Hepatocyte (in vitro differentiated cells): ENCODE measurements around the gene KLHL30. TPM values are rescaled to one million over a fixed set of nuclear protein-coding genes. Genes with fewer than 3 reads are reported as not detected.
A peak's percentile ranks its signal among the peaks of the same experiment; 100 is the strongest.

Source experiments
- DNase-seq: peaks from one replicate; pipeline ENCODE4 v3.0.0-alpha.2; 2016; ENCODE audit warnings: low spot score
- H2AFZ ChIP-seq: fragments of 200-600 bp; sonication (generic); 2 replicates; pipeline ENCODE4 v1.6.0; 2016; ENCODE audit warnings: antibody characterized with exemption, mild to moderate bottlenecking
- H3K27ac ChIP-seq: fragments of 200-600 bp; sonication (generic); 2 replicates; pipeline ENCODE4 v1.5.1; 2016; ENCODE audit warnings: mild to moderate bottlenecking
- H3K27me3 ChIP-seq: fragments of 200-600 bp; sonication (generic); 2 replicates; pipeline ENCODE4 v1.6.1; 2016
- H3K36me3 ChIP-seq: fragments of 200-600 bp; sonication (generic); replicated peaks from 2 replicates; pipeline ENCODE4 v1.5.1; 2016; ENCODE audit warnings: low read depth; ENCODE audit not compliant: insufficient read depth
- H3K4me1 ChIP-seq: fragments of 200-600 bp; sonication (generic); 2 replicates; pipeline ENCODE4 v1.5.1; 2016; ENCODE audit warnings: mild to moderate bottlenecking, moderate library complexity; ENCODE audit not compliant: insufficient read depth
- H3K4me2 ChIP-seq: fragments of 200-600 bp; sonication (generic); 2 replicates; pipeline ENCODE4 v1.6.0; 2016
- H3K4me3 ChIP-seq: fragments of 200-600 bp; sonication (generic); 2 replicates; pipeline ENCODE4 v1.5.1; 2016; ENCODE audit warnings: mild to moderate bottlenecking
- H3K79me2 ChIP-seq: fragments of 200-600 bp; sonication (generic); 2 replicates; pipeline ENCODE4 v1.6.0; 2017; ENCODE audit warnings: mild to moderate bottlenecking
- H3K9me2 ChIP-seq: fragments of 200-600 bp; sonication (generic); replicated peaks from 2 replicates; pipeline ENCODE4 v1.6.0; 2017; ENCODE audit warnings: mild to moderate bottlenecking; ENCODE audit not compliant: insufficient read depth
- H3K9me3 ChIP-seq: fragments of 200-600 bp; sonication (generic); 2 replicates; pipeline ENCODE4 v1.5.1; 2016; ENCODE audit warnings: low read depth, mild to moderate bottlenecking
- H4K20me1 ChIP-seq: fragments of 200-600 bp; sonication (generic); 2 replicates; pipeline ENCODE4 v1.6.0; 2016; ENCODE audit warnings: mild to moderate bottlenecking; ENCODE audit not compliant: insufficient read depth, poor library complexity, severe bottlenecking
- CTCF ChIP-seq: fragments of 200-600 bp; sonication (generic); IDR thresholded peaks from 2 replicates; pipeline ENCODE4 v1.5.1; 2016; ENCODE audit warnings: antibody characterized with exemption, mild to moderate bottlenecking; ENCODE audit not compliant: poor library complexity
- EZH2 ChIP-seq: fragments of 200-600 bp; sonication (generic); IDR thresholded peaks from 2 replicates; pipeline ENCODE4 v1.6.1; 2016; ENCODE audit warnings: antibody characterized with exemption, mild to moderate bottlenecking, borderline replicate concordance
- EZH2phosphoT487 ChIP-seq: fragments of 200-600 bp; sonication (generic); IDR thresholded peaks from one replicate; pipeline ENCODE4 v1.6.1; 2018; ENCODE audit warnings: antibody characterized with exemption, mild to moderate bottlenecking, low read depth, moderate library complexity; ENCODE audit not compliant: unreplicated experiment, severe bottlenecking
- WGBS: methylation state at CpG from one replicate; pipeline ENCODE4 v1.1.6; 2016; ENCODE audit warnings: low lambda C conversion rate; ENCODE audit errors: missing lambda C conversion rate; 5-methylcytosine and 5-hydroxymethylcytosine counted together
- polyA plus RNA-seq: library from polyadenylated mRNA; unstranded; fragments of >200 nt; fragmentation: Nextera tagmentation; extraction: Ambion mirVana; gene quantifications from 2 replicates; pipeline ENCODE4 v1.2.1, GENCODE V29; 2016
- total RNA-seq: library from RNA; depleted of rRNA; stranded (reverse); fragments of >200 nt; gene quantifications from 2 replicates; pipeline ENCODE4 v1.2.3, GENCODE V29; 2014

KLHL30 gene
- total and polyA plus RNA-seq, 2 experiments from 2014 or later = 0.15 TPM; not detected in 1

GRCh38 chr2:238161291-238162051, 23.0 kb downstream of the KLHL30 start:
- no peak overlapping the region for H3K4me2 ChIP-seq
- no peak overlapping the region for H3K27ac ChIP-seq
- peaks cover 4% of the 10 kb centered on the region for H3K4me1 ChIP-seq
- no peaks in the 10 kb centered on the region for H3K79me2 ChIP-seq
- H3K4me3 ChIP-seq = no peak overlapping the region
- H3K9me2 ChIP-seq = no peaks in the 10 kb centered on the region
- 91% methylated on average over 17 of the region's 21 CpGs for WGBS
- no peaks in the 10 kb centered on the region for H4K20me1 ChIP-seq
- no peaks in the 10 kb centered on the region for H3K36me3 ChIP-seq
- DNase-seq = no peak
- no peak for TF ChIP-seq EZH2phosphoT487
- TF ChIP-seq EZH2 = no peak
- TF ChIP-seq CTCF = no peak
- H2AFZ ChIP-seq = no peak overlapping the region
- no peaks in the 10 kb centered on the region for H3K9me3 ChIP-seq
- H3K27me3 ChIP-seq = peaks cover 41% of the 10 kb centered on the region

GRCh38 chr2:238162251-238162845, 23.9 kb downstream of the KLHL30 start:
- H4K20me1 ChIP-seq = no peaks in the 10 kb centered on the region
- TF ChIP-seq CTCF (no peak), EZH2 (no peak), EZH2phosphoT487 (no peak)
- H3K9me3 ChIP-seq = no peaks in the 10 kb centered on the region
- 92% methylated on average over 14 of the region's 14 CpGs for WGBS
- H3K9me2 ChIP-seq = no peaks in the 10 kb centered on the region
- no peak overlapping the region for H3K4me2 ChIP-seq
- no peak overlapping the region for H2AFZ ChIP-seq
- H3K27ac ChIP-seq = no peak overlapping the region
- no peak for DNase-seq
- peaks cover 4% of the 10 kb centered on the region for H3K4me1 ChIP-seq
- H3K79me2 ChIP-seq = no peaks in the 10 kb centered on the region
- H3K27me3 ChIP-seq = peaks cover 41% of the 10 kb centered on the region
- H3K4me3 ChIP-seq = no peak overlapping the region
- no peaks in the 10 kb centered on the region for H3K36me3 ChIP-seq

DNA sequence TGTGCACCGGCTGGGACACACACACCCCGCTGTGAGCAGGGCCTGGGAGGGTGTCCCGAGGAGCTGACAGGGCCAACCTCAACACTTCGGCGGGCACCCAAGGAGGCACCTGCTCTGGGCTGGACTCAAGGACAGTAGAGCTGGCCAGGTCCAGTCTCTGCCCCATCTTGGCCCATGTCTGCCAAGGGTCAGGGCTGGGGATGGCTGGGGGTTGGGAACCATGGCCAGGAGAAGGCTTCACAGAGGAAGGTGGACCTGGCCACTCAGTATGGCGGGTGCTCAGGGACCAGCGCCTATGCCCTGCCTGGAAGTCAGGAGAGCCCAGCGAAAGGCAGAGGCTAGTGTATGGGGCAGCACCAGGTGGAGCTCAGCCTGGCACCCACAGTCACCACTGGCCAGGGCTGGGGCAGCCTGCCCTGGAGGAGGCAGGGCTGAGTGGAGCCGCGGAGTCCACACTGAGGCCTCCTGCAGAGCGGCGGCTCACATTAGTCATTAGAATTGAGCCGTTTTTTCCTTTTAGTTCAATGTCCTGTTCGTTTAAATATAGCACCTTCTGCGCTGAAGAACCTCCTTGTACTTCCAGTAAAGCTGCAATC, 24.5 kb downstream of the KLHL30 start:
- H3K27me3 ChIP-seq = peaks cover 41% of the 10 kb centered on the region
- H3K79me2 ChIP-seq = no peaks in the 10 kb centered on the region
- H4K20me1 ChIP-seq = no peaks in the 10 kb centered on the region
- H3K4me1 ChIP-seq = peaks cover 4% of the 10 kb centered on the region
- H3K9me2 ChIP-seq = no peaks in the 10 kb centered on the region
- peak overlapping the region; percentile 74 for H3K4me2 ChIP-seq
- H3K4me3 ChIP-seq = no peak overlapping the region
- 75% methylated on average over 15 of the region's 15 CpGs for WGBS
- DNase-seq = no peak
- H3K9me3 ChIP-seq = no peaks in the 10 kb centered on the region
- no peak for TF ChIP-seq EZH2phosphoT487
- no peak for TF ChIP-seq CTCF
- no peak for TF ChIP-seq EZH2
- H3K36me3 ChIP-seq = no peaks in the 10 kb centered on the region
- no peak overlapping the region for H2AFZ ChIP-seq
- H3K27ac ChIP-seq = no peak overlapping the region
